Type B pancreatic cell (in vitro differentiated cells): ENCODE results near the gene TRIM44. TPM values are rescaled to one million over a fixed set of nuclear protein-coding genes. Genes with fewer than 3 reads are reported as not detected.

Source experiments
- DNase-seq: peaks from one replicate; pipeline ENCODE4 v3.0.0; 2021; ENCODE audit warnings: mixed read lengths; ENCODE audit not compliant: unreplicated experiment; ENCODE audit errors: extremely low spot score
- H3K27ac Mint-ChIP-seq: 2 replicates; pipeline ENCODE4 v1.8.0; 2021; ENCODE audit warnings: mild to moderate bottlenecking, mixed read lengths
- H3K27me3 Mint-ChIP-seq: 2 replicates; pipeline ENCODE4 v1.8.0; 2021; ENCODE audit warnings: mixed read lengths
- H3K36me3 Mint-ChIP-seq: 2 replicates; pipeline ENCODE4 v1.8.0; 2021; ENCODE audit warnings: mixed read lengths
- H3K4me1 Mint-ChIP-seq: one replicate; pipeline ENCODE4 v1.8.0; 2021; ENCODE audit warnings: mixed read lengths; ENCODE audit not compliant: unreplicated experiment
- H3K4me3 Mint-ChIP-seq: 2 replicates; pipeline ENCODE4 v1.8.0; 2021; ENCODE audit warnings: mild to moderate bottlenecking, mixed read lengths
- H3K9me3 Mint-ChIP-seq: 2 replicates; pipeline ENCODE4 v1.8.0; 2021; ENCODE audit warnings: mixed read lengths
- CTCF ChIP-seq: fragments of 200-600 bp; sonication (generic); conservative IDR thresholded peaks from 2 replicates; pipeline ENCODE4 v1.5.0; 2021; ENCODE audit warnings: antibody characterized with exemption, mild to moderate bottlenecking
- total RNA-seq: library from RNA; stranded (reverse); gene quantifications from 2 replicates; pipeline ENCODE4 v1.2.1, GENCODE V29; 2021; ENCODE audit warnings: low replicate concordance

Gene TRIM44
- total RNA-seq, 1 donor from 2014 or later: 70.6 TPM

- Mint-ChIP-seq H3K27ac (no peak overlapping the region), H3K36me3 (peaks cover 1% of the 10 kb centered on the region), H3K27me3 (no peaks in the 10 kb centered on the region), H3K9me3 (no peaks in the 10 kb centered on the region), H3K4me1 (peaks cover 52% of the 10 kb centered on the region), H3K4me3 (no peak overlapping the region)
- no peak for TF ChIP-seq CTCF
- no peak for DNase-seq
Measured at GRCh38 chr11:35785287-35786167, 123.0 kb downstream of the TRIM44 start.

- Mint-ChIP-seq H3K27ac (no peak overlapping the region), H3K27me3 (no peaks in the 10 kb centered on the region), H3K9me3 (no peaks in the 10 kb centered on the region), H3K4me1 (peaks cover 50% of the 10 kb centered on the region), H3K4me3 (no peak overlapping the region), H3K36me3 (peaks cover 3% of the 10 kb centered on the region)
- no peak for DNase-seq
- no peak for TF ChIP-seq CTCF
Measured at GRCh38 chr11:35786188-35786587, 123.6 kb downstream of the TRIM44 start.

GRCh38 chr11:35787013-35787504, 124.5 kb downstream of the TRIM44 start:
- H3K9me3 Mint-ChIP-seq: no peaks in the 10 kb centered on the region

GRCh38 chr11:35787626-35788025, 125.1 kb downstream of the TRIM44 start:
- TF ChIP-seq CTCF: no peak
- H3K9me3 Mint-ChIP-seq: no peaks in the 10 kb centered on the region
- peaks cover 47% of the 10 kb centered on the region for H3K4me1 Mint-ChIP-seq
- no peaks in the 10 kb centered on the region for H3K27me3 Mint-ChIP-seq
- H3K36me3 Mint-ChIP-seq: peaks cover 13% of the 10 kb centered on the region
- H3K27ac Mint-ChIP-seq: no peak overlapping the region
- H3K4me3 Mint-ChIP-seq: no peak overlapping the region
- no peak for DNase-seq

More at GRCh38 chr11:35787013-35787504, 124.5 kb downstream of the TRIM44 start:
- no peak for TF ChIP-seq CTCF
- no peak for DNase-seq
- Mint-ChIP-seq H3K36me3 (peaks cover 11% of the 10 kb centered on the region), H3K4me3 (peak overlapping the region; percentile 24), H3K27me3 (no peaks in the 10 kb centered on the region), H3K4me1 (peaks cover 47% of the 10 kb centered on the region), H3K27ac (no peak overlapping the region)

GRCh38 chr11:35791088-35791958, 128.7 kb downstream of the TRIM44 start:
- H3K36me3 Mint-ChIP-seq: peaks cover 19% of the 10 kb centered on the region
- no peak overlapping the region for H3K27ac Mint-ChIP-seq
- H3K4me1 Mint-ChIP-seq: peaks cover 50% of the 10 kb centered on the region
- DNase-seq: no peak
- no peak overlapping the region for H3K4me3 Mint-ChIP-seq
- TF ChIP-seq CTCF: no peak
- no peaks in the 10 kb centered on the region for H3K9me3 Mint-ChIP-seq
- H3K27me3 Mint-ChIP-seq: no peaks in the 10 kb centered on the region
